NCI-H2227 (cell line): ENCODE measurements around the gene IRX2.

Source experiments
- DNase-seq: peaks from one replicate; lab custom pipeline; 2025; ENCODE audit not compliant: unreplicated experiment; lab: John Stamatoyannopoulos, UW

IRX2 gene

DNA sequence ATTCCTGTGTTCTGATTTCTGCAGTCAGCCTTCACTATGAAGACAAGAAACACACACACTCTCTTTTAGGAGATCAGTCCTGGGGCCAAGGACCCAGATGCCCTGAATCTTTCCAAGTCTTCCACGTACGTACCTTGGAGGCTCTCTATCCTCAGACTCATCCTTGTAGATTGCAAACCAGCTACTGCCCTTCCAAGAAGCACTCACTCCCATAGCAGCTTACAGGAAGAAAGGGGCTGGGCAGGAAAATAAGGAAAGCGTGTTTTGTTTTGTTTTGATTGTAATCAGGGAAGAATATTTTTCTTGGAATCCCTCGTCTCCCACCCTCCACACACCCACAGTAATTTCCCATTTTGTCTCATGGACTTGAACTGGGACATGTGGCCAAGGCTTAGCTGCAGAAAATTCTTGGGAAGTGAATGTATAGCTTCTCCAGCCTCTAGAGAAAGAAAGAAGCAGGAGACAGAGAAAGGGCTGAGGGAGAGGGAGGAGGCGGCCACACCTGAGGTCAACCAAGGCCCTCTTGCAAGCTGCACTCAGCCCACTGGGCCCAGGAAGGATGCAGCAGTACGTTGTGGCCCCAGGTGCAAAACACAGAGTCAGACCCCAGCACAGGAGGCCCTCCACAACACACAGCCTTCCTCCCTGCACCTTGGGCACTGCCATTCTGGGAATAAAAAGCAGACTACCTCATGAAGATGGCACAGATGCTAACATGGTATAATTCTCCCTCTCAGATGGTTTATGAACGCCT lies 29.9 kb downstream of the IRX2 start:
- DNase-seq, result no peak

DNA sequence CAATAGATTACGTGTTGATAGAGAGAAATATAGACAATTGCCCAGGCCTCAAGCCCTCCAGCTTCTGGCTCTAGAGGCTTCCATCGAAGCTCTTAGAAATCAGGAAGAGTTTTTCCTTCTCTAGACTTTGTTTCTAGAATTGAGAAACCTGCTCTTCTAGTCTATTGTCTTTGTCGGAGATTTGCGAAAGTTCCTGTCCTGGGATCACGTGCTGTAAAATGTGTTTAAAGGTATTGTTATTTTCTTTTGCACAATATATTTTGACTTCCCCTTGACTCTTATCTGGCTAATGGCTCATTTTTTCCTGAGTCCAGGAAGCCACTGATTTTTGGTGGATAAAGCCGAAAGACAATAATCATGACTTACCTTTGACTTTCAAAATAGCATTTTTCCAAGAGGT lies 32.1 kb downstream of the IRX2 start:
- DNase-seq, result no peak

DNA sequence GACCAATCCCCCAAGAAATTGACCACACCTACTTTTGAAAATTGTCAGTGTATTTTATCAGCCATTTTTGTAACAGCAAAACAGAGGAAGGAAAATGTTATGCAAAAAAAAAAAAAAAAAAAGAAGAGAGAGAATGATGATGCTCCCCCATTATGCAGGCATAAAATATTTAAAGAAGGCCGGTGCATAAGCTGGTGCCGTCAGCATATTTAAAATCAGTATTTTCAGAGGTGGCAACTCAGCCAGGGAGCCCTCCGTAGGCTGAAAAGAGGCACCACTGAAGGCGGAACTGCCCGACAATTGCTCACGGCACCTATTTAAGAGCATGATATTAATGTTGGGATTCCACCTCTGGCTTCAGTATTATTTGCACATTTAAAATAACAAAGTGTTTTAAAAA lies 33.4 kb downstream of the IRX2 start:
- no peak for DNase-seq

DNA sequence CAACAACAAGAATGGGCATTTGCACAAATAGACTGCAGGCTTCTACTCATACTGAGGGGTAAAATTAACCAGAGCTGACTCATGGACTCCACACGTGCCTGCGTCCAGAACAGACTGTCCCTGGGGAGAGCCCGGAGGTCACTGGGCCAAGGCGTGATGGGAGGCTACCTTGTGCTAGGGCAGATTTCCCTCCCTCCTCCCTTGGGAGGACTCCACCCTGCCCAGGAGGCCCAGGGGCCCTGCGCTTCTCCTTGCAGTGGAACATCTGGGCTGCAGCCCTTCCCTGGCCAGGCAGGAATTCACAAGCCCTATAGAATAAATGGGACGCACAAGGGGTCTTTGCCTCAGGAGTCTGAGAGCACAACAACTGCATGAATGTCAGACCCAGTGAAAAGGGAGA lies 35.6 kb downstream of the IRX2 start:
- DNase-seq, result no peak

- DNase-seq, result no peak
Observed at GRCh38 chr5:2714805-2715204, 36.7 kb downstream of the IRX2 start.

GRCh38 chr5:2714026-2714425 lies 37.5 kb downstream of the IRX2 start:
- no peak for DNase-seq

DNA sequence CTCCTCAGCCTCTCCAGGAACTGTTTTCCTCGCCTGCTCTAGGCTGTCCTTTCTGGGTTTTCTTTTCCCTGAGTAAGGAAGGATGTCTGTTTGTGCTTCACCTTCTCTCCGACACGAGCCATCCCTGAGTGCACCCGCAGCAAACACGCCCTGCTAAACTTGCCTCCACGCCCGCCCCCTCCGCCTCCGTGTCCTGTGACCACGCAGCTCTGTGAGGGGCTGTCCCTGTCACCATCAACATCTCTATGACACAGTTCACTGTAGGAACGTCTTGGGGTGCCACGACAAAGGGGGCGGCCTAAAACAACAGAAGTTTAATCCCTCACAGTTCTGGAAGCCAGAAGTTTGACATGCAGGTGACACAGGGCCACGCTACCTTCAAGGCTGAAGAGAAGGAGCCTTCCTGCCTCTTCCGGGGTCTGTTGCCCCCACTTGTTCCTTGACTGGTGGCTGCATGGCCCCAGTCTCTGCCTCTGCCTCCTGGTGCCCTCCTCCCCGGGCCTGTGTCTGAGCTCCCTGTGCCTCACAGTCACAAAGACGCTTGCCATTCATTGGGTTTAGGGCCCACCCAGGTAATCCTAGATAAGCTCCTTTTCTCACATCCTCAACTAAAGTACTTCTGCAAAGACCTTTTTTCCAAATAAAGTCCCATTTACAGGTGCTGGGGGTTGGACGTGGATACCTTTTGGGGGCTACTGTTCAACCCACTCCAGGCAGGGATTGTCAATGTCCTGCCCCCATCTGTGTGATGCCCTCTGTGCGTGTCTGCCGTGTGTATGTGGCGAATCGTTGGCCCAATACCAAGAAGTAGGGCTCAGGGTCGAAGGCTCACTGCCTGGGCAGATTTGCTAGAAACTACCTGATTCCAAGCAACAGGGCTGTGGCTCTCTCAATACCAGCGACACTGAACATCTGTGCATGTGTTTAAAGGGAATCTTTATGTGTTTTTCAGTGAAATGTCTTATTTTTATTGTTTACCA lies 39.7 kb downstream of the IRX2 start:
- DNase-seq, result no peak

- no peak for DNase-seq
Observed at GRCh38 chr5:2710910-2711309, 40.6 kb downstream of the IRX2 start.

DNA sequence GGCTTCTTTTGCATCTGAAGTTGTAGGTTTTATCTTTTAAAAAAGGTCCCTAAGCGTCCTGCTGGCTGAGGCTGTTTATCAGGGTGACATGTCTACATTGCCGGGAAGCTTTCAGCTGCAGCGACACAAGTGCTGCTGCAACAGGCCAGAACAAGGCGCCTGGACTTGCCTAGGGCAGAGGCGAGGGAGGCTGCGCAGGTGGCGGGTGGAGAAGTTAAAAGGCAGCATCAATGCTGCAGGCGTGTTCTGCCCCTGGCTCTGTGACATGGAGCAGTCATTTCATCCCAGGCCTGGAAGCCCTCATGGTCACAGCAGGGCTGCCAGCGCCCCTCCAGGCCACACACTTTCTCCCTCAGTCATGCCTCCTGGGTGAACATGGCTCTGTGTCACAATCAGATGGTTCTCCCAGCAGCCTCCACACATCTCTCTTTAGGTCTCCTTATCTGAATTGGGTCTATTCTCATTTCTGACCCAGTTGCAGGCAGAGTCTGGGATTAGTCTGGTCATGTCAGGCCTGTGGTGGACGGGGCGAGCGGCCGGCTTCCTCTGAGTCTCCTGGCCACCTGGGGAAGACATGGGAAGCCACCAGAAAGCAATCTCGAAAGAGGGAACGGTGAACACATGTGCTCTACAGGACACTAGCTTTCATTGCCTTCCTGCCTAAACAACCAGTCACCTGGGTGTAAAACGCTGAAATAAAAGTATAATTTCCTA lies 41.3 kb downstream of the IRX2 start:
- no peak for DNase-seq

- no peak for DNase-seq
Observed at GRCh38 chr5:2708751-2709150, 42.7 kb downstream of the IRX2 start.

GRCh38 chr5:2708132-2708531 lies 43.3 kb downstream of the IRX2 start:
- no peak for DNase-seq

DNA sequence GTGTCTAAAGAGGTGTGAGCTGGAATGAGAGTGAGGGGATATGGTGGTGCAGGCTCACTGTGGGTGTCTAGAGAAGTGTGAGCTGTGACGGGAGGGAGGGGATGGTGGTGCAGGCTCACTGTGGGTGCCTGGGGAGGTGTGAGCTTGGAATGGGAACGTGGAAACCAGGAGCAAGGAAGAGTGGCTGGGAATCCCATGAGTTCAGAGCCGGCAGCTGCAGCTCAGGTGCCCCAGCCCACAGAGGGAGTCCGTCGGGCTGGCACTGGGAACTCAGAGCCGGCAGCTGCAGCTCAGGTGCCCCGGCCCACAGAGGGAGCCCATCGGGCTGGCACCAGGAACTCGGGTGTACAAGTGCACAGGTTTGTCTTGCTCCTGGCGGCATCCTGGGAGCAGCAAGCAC lies 45.6 kb downstream of the IRX2 start:
- DNase-seq, result no peak

GRCh38 chr5:2704806-2705645 lies 46.5 kb downstream of the IRX2 start:
- no peak for DNase-seq

- no peak for DNase-seq
Observed at GRCh38 chr5:2704111-2704510, 47.4 kb downstream of the IRX2 start.

GRCh38 chr5:2703615-2704014 lies 47.9 kb downstream of the IRX2 start:
- DNase-seq, result no peak

DNA sequence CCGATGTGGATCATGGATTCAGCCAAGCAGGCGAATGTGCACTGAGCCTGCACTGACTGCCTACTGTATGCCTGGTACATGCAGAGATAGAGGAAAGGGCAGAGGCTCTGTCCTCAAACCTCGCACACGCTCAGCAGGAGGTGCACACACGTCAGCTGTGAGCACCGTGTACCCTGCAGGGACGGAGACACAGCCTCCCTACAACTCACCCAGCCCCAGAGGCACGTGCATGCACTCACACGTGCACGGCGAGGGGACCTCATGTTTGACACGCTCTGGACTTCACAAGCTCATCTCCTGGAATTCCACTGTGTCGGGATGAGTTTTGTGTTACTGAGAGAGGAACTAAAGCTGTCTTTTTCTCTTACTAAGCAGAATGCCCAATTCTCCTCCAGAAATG lies 48.4 kb downstream of the IRX2 start:
- no peak for DNase-seq

DNA sequence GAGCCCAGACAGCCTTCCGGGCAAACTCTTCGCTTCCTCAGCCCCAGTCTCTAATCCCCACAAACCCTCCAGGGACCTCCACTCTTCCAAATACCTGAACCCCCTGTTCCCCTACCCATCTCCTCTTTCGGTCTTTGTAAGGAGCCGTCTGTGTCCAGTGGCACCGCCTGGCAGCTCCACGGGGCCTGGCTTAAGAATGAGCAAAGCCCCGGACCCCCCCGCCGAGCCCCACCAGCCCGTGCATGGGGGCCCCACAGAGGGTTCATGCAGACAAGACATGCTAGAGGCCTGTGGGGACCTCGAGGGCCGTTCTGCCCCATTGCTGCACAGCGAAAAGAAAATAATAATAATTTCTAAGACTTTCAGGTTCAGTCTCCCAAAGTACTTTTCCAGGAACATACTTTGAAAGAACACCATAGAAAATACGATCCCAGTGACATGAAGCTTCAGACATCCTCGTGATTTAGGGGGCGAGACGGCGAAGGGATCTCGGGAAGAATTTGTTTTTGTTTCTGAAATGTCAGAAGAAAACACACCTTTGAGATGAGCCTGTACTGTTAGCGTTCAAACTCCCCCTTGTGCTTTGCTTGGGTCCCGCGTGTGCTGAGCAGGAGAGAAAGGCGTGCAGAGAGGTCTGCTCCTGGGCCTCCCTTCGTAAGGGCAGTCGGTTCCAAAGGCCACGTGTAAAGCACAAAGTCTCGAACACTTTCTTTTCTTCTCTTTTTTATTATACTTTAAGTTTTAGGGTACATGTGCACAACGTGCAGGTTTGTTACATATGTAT lies 49.2 kb downstream of the IRX2 start:
- no peak for DNase-seq

DNA sequence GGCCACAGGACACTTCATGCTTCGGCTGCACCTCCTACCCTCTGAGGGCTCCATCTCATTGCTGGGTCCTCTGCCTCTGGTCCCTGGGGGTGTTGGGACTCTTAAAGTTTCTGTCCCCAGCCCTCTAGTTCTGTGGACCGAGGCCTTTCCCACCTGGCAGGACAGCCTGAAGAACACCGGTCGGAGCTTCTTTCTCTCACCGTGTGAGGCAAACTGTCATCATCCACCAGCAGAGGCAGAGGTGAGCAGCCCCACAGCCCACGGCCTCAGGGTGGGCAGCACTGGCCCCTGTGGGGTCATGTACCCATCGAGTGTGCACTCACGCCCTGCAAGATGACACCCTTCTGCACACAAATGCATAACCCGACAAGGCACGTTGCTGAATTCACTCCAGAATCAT lies 49.9 kb downstream of the IRX2 start:
- DNase-seq, result no peak

DNA sequence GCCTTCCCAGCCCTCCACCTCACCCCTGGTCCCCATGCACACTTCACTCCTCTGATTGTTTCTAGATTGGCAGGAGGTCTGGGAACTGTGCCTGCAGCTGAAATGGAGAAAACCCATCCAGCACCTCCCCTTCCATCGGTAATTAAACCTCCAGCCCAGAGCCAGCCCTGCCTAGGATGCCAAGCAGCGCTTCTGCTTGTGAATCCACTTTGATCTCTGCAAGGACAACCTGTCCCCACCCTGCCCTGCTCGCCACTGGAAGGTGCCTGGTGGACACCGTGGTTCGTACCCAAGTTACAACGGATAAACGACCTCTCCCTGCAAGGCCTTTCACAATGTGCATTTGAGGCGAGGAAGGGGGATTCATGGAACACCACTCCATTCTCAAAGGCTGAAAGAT lies 50.6 kb downstream of the IRX2 start:
- no peak for DNase-seq

DNA sequence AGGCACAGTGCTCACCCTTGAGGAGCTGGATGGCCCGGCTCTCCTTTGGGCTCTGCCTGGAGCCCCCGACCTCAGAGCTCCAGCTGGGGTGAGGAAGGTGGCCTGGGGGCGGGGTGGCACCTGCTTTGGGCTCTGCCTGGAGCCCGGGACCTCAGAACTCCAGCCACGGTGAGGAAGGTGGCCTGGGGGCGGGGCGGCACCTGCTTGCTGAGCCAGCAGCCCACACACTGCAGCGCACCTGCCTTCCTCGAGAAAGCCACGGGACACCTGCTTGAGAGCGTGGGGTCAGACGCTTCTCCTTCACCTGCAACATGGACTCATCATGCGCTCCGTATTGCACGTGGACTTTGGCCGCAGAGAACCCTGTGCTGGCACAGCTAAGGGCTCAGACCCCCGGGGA lies 51.8 kb downstream of the IRX2 start:
- no peak for DNase-seq
